GM20000 (cell line): Measurements from ENCODE around the gene SYNDIG1.

Source experiments
- DNase-seq: peaks from one replicate; pipeline ENCODE4 v3.0.0; 2012; ENCODE audit warnings: low spot score
- CTCF ChIP-seq: IDR thresholded peaks from 2 replicates; pipeline ENCODE4 v1.5.1; 2012; ENCODE audit warnings: mild to moderate bottlenecking, control low read depth; ENCODE audit errors: extremely low read depth, missing control alignments

SYNDIG1 gene

GRCh38 chr20:24546232-24546892 lies 76.9 kb downstream of the SYNDIG1 start:
- no peak for TF ChIP-seq CTCF
- DNase-seq, result no peak

- no peak for DNase-seq
- no peak for TF ChIP-seq CTCF
These were observed 78.5 kb downstream of the SYNDIG1 start for GRCh38 chr20:24547967-24548366.

DNA sequence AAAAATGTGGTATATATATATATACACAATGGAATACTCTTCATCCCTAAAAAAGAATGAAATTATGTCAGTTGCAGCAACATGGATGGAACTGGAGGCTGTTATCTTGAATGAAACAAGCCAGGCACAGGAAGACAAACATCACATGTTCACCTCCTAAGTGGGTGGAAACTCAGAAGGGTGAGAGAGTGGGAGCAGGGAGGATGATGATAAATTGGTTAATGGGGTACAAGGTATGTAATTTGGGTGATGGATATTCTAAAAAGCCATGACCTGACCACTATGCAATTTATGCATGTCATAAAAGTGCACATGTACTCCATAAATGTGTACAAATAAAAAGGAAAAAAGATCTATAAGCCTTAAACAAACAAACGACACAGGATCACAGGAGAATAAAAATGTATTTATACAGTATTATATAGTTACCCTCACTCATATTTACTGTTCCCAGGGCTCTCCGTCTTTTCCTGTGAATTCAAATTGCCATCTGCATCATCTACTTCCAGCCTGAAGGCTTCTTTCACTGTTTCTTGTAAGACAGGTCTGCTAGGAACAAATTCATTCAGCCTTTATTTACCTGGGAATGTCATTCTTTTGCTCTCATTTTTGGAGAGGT lies 89.8 kb downstream of the SYNDIG1 start:
- TF ChIP-seq CTCF, result no peak
- no peak for DNase-seq

DNA sequence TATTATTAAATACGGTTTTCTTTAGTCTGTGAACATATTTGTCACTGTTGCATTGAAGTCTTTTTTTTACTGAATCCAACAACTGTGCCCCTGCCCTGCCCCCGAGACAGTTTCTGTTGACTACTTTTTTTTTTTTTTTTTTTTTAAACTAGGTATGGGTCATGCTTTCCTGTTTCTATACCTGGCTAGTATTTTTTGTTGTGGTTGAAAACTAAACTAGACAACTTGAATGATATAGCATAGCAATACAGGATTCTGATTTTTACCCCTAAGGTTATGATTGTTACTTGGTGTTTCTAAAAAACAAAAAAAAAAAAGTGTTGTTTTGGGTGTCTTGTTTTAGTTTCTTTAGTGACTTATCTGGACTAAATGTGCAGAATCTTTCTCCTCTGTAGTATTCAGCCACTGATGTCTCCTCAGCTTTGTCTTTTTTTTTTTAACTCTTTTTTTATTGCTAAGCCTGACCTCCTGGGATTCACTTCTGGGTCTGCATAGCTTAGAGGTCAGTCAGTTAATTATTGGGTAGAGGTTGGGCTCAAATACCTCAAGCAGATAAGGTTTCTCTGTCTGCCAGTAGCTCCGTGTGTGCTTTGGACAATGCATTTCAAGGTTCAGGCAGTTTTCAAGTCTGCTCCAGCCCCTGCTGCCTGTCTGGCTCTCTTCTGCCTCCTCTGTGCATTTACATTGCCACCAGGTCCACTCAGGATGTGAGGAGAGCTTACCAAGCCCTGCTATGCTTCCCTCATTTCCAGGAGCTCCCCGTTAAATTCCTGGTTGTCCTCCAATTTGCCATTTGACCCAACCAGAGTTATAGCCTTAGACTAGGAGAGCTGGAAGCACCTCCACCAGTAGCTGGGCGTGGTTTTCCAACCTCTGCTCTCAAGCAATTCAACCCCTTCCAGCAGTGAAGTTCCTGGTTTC lies 91.4 kb downstream of the SYNDIG1 start:
- TF ChIP-seq CTCF, result no peak
- no peak for DNase-seq

DNA sequence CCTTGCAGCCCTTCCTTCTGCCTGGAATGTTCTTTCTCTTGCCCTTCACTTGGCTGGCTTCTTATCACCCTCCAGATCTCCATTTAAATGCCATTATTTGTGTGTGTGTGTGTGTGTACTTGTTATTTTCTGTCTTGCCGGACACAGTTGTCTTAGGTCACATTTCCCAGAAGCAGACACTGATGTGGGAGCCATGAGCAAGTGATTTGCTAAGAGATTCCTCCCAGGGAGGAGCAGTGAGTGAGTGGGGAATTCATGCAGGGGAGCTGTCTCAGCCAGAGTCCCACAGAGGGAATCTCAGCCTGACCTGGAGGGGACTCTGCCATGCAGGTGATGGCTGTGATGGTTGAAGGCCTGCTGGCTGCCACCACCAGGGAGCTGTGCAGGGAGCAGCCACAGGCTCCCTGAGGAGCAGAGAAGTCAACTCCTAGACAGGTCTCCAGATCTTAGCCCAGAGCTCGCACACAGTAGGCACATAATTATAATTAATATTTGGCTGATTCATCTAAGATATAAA lies 96.5 kb downstream of the SYNDIG1 start:
- no peak for DNase-seq
- no peak for TF ChIP-seq CTCF

DNA sequence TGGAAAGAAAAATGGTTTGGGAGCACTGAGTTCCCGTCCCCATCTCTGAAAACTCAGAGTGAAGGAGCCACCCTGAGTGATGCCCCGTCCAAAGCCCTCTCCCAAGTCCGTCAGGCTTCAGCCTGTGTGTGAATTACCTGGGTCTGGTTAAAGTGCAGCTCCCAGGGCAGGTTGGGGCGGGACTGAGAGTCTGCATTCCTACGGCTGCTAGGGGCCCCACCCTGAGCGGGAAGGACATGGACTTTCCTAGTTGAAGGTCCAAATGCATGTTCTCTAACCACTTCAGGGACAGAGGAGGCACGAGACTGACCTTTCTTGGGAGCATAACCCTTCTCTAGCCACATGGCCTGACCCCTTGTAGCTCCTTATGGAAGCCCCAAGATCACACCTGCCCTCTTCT lies 97.2 kb downstream of the SYNDIG1 start:
- DNase-seq, result no peak
- TF ChIP-seq CTCF, result no peak

DNA sequence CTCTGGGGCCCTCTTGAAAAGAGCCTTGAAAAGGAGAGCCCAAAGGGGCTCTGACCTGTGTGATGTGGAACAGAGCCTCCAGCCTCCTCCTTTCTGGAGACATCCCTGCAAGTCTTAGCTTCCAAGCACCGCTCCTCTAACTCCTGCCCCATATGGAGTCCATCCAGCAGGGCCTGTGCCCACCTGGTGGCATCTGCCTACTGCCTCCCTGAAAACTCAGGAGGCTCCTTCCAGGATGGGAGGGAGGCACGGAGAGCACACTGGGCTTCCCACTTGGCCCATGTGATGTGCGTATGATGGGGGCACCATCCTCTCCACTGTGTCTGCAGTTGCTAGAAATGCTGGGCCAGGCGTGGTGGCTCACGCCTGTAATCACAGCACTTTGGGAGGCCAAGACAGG lies 98.1 kb downstream of the SYNDIG1 start:
- DNase-seq, result no peak
- TF ChIP-seq CTCF, result no peak
